Transverse colon (tissue), 4 donors: ENCODE measurements around the gene FMNL3.

ENCODE experiments used
- EP300 ChIP-seq: sonication (generic); formaldehyde crosslinking; IDR thresholded peaks from one replicate; pipeline ENCODE4 v1.6.1; 2017; ENCODE audit warnings: antibody characterized with exemption, low read depth
- POLR2A ChIP-seq: fragments of 450-650 bp; IDR thresholded peaks from one replicate; pipeline ENCODE4 v1.6.1; 2016; ENCODE audit warnings: antibody characterized with exemption, mild to moderate bottlenecking, moderate library complexity
- POLR2AphosphoS5 ChIP-seq, 3 donors: sonication (generic); formaldehyde crosslinking; IDR thresholded peaks; one replicate each; pipeline ENCODE4 v1.6.1; 2016; ENCODE audit warnings: antibody characterized with exemption in 3 of 3
- TF ChIP-seq, protein P1 (sequence below), 5 experiments: fragments of 200-600 bp in 3 of 5; fragments of 450-650 bp in 2 of 5; sonication (generic) in 3 of 5; IDR thresholded peaks; 1 replicate in 2 of 5; 2 replicates in 3 of 5; pipeline ENCODE4 v1.5.1; 2016 to 2017; ENCODE audit warnings: antibody characterized with exemption in 5 of 5, inconsistent platforms in 3 of 5, mild to moderate bottlenecking in 2 of 5, moderate library complexity in 1 of 5

DNA sequence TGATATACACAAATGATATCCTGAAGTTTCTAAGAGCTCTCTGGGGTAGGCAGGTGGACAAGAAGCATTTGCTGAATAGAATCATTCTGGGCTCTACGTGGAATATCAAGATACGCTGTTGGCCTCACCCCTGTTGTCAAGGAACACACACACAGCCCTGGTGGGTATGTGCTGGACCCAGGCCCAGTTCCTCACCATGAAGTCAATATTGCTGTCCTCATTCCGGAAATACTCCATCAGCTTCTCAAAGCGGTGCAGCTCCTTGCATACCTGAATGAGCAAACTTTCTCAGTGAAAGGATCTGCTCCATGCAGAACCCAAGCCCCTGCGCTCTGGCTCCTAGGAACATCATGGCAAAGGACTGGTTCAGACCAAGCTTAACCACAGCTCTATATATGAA, 52.5 kb downstream of the FMNL3 start:
- TF ChIP-seq, protein P1, sequence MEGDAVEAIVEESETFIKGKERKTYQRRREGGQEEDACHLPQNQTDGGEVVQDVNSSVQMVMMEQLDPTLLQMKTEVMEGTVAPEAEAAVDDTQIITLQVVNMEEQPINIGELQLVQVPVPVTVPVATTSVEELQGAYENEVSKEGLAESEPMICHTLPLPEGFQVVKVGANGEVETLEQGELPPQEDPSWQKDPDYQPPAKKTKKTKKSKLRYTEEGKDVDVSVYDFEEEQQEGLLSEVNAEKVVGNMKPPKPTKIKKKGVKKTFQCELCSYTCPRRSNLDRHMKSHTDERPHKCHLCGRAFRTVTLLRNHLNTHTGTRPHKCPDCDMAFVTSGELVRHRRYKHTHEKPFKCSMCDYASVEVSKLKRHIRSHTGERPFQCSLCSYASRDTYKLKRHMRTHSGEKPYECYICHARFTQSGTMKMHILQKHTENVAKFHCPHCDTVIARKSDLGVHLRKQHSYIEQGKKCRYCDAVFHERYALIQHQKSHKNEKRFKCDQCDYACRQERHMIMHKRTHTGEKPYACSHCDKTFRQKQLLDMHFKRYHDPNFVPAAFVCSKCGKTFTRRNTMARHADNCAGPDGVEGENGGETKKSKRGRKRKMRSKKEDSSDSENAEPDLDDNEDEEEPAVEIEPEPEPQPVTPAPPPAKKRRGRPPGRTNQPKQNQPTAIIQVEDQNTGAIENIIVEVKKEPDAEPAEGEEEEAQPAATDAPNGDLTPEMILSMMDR (IDR thresholded peaks at IDR 0.05) = no peak
- TF ChIP-seq POLR2A (no peak), POLR2AphosphoS5 (IDR thresholded peaks at IDR 0.05) (no peak), EP300 (no peak)
